Spleen (tissue), 7 donors: ENCODE measurements around the gene RNF181.

Experiments
- CTCF ChIP-seq, 11 experiments: fragments of 200-600 bp in 7 of 11; fragments of 450-650 bp in 4 of 11; sonication (generic) in 4 of 11; IDR thresholded peaks in 8 of 11; conservative IDR thresholded peaks in 3 of 11; 1 replicate in 7 of 11; 2 replicates in 4 of 11; pipeline versions ENCODE4 v1.4.0 to v1.8.0; 2016 to 2021; ENCODE audit warnings: antibody characterized with exemption in 11 of 11, inconsistent platforms in 4 of 11, mild to moderate bottlenecking in 1 of 11
- POLR2A ChIP-seq, 3 donors: fragments of 450-650 bp; IDR thresholded peaks; one replicate each; pipeline ENCODE4 v1.5.1; 2017; ENCODE audit warnings: antibody characterized with exemption in 3 of 3, mild to moderate bottlenecking in 1 of 3
- donor health status: DM: no; HTN: no; CAD: no; lungs with moderate emphysema.
- donor health status: DM: no; HTN: no; CAD: no.
- donor health status: DM: no; HTN: no; CAD: no.

GRCh38 chr2:85585781-85586105 is 9.8 kb upstream of the RNF181 start:
- TF ChIP-seq POLR2A (IDR thresholded peaks at IDR 0.05) (no peak), CTCF (IDR thresholded peaks at IDR 0.05 in 8 of 11, conservative IDR thresholded peaks at IDR 0.05 in 3 of 11) (no peak)
